Lower leg skin (tissue), 3 donors: ENCODE data around the gene ARHGAP21.

Experiments
- POLR2A ChIP-seq, 2 donors: fragments of 450-650 bp; IDR thresholded peaks; one replicate each; pipeline ENCODE4 v1.6.1; 2016 to 2017; ENCODE audit warnings: antibody characterized with exemption in 2 of 2, mild to moderate bottlenecking in 1 of 2, moderate library complexity in 1 of 2
- TF ChIP-seq, protein P1 (sequence below), 3 donors: fragments of 450-650 bp; IDR thresholded peaks; one replicate each; pipeline ENCODE4 v1.5.1; 2016; ENCODE audit warnings: antibody characterized with exemption in 3 of 3, mild to moderate bottlenecking in 3 of 3, moderate library complexity in 2 of 3

DNA sequence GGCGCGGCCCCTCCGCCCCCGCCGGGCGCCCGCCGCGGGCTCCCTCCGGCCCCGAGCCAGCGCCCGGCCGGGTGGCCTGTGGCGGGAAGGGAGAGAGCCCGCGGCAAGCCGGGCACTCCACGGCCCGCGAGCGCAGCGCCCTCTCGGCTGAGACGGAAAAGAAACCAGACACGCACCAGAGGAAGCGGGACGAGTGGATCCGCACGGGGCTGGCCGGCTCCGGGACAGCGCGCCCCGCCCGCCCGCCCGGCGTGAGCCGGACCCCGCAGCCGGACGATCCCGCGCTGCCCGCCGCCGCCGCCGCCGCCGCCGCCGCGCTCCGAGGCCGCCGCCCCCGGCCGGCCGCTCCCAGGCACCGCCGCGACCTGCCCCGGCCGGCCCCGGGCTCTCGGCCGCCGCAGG, 300 bp downstream of the ARHGAP21 start:
- TF ChIP-seq, protein P1, sequence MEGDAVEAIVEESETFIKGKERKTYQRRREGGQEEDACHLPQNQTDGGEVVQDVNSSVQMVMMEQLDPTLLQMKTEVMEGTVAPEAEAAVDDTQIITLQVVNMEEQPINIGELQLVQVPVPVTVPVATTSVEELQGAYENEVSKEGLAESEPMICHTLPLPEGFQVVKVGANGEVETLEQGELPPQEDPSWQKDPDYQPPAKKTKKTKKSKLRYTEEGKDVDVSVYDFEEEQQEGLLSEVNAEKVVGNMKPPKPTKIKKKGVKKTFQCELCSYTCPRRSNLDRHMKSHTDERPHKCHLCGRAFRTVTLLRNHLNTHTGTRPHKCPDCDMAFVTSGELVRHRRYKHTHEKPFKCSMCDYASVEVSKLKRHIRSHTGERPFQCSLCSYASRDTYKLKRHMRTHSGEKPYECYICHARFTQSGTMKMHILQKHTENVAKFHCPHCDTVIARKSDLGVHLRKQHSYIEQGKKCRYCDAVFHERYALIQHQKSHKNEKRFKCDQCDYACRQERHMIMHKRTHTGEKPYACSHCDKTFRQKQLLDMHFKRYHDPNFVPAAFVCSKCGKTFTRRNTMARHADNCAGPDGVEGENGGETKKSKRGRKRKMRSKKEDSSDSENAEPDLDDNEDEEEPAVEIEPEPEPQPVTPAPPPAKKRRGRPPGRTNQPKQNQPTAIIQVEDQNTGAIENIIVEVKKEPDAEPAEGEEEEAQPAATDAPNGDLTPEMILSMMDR (IDR thresholded peaks at IDR 0.05), result no peak
- TF ChIP-seq POLR2A (IDR thresholded peaks at IDR 0.05), result no peak
